SK-N-SH treated with all-trans-retinoic acid at 6 μM for 48 hours (cell line): ENCODE results near the gene TSN.

Experiments used
- ESRRG ChIP-seq: fragments of 250-450 bp; sonication (Bioruptor Pico); IDR thresholded peaks from 2 replicates; pipeline ENCODE4 v1.6.1; 2021; ENCODE audit warnings: mild to moderate bottlenecking
- OSR1 ChIP-seq: fragments of 250-450 bp; sonication (Bioruptor Pico); IDR thresholded peaks from 2 replicates; pipeline ENCODE4 v1.8.0; 2022; ENCODE audit warnings: moderate library complexity, mild to moderate bottlenecking, inconsistent platforms
- RARB ChIP-seq: fragments of 250-450 bp; sonication (Bioruptor Pico); IDR thresholded peaks from 2 replicates; pipeline ENCODE4 v1.8.0; 2021; ENCODE audit warnings: mild to moderate bottlenecking, moderate library complexity
- SNAI2 ChIP-seq: fragments of 250-450 bp; sonication (Bioruptor Pico); IDR thresholded peaks from 2 replicates; pipeline ENCODE4 v1.5.0; 2020; ENCODE audit warnings: mild to moderate bottlenecking, moderate library complexity
- ZC3H10 ChIP-seq: fragments of 250-450 bp; sonication (Bioruptor Pico); IDR thresholded peaks from 2 replicates; pipeline ENCODE4 v1.5.1; 2021; ENCODE audit warnings: mild to moderate bottlenecking, moderate library complexity
- ZFP3 ChIP-seq: fragments of 250-450 bp; sonication (Bioruptor Pico); IDR thresholded peaks from 2 replicates; pipeline ENCODE4 v1.5.0; 2020; ENCODE audit warnings: mild to moderate bottlenecking, moderate library complexity
- ZFP30 ChIP-seq: fragments of 450-650 bp; formaldehyde crosslinking; IDR thresholded peaks from 2 replicates; pipeline ENCODE4 v1.5.0; 2022; ENCODE audit warnings: mild to moderate bottlenecking, moderate library complexity
- ZNF565 ChIP-seq: fragments of 450-650 bp; formaldehyde crosslinking; conservative IDR thresholded peaks from 2 replicates; pipeline ENCODE4 v1.5.0; 2020; ENCODE audit warnings: low read depth, mild to moderate bottlenecking, moderate library complexity
- ZNF70 ChIP-seq: fragments of 450-650 bp; formaldehyde crosslinking; IDR thresholded peaks from 2 replicates; pipeline ENCODE4 v1.5.0; 2020; ENCODE audit warnings: mild to moderate bottlenecking, moderate library complexity
- TF ChIP-seq, protein P1 (sequence below): fragments of 250-450 bp; sonication (Bioruptor Pico); IDR thresholded peaks from 2 replicates; pipeline ENCODE4 v1.8.0; 2020; ENCODE audit warnings: mild to moderate bottlenecking, moderate library complexity, borderline replicate concordance
- TF ChIP-seq, protein P2 (sequence below): fragments of 250-450 bp; sonication (Bioruptor Pico); IDR thresholded peaks from 2 replicates; pipeline ENCODE4 v1.8.0; 2021; ENCODE audit warnings: low read depth, mild to moderate bottlenecking, moderate library complexity, borderline replicate concordance

GRCh38 chr2:121790276-121790956 lies 35.0 kb downstream of the TSN start:
- TF ChIP-seq ZC3H10 (CRISPR knock-in tag), result no peak
- no peak for TF ChIP-seq ZFP30 (CRISPR knock-in tag)
- no peak for TF ChIP-seq RARB (CRISPR knock-in tag)
- TF ChIP-seq, protein P1, sequence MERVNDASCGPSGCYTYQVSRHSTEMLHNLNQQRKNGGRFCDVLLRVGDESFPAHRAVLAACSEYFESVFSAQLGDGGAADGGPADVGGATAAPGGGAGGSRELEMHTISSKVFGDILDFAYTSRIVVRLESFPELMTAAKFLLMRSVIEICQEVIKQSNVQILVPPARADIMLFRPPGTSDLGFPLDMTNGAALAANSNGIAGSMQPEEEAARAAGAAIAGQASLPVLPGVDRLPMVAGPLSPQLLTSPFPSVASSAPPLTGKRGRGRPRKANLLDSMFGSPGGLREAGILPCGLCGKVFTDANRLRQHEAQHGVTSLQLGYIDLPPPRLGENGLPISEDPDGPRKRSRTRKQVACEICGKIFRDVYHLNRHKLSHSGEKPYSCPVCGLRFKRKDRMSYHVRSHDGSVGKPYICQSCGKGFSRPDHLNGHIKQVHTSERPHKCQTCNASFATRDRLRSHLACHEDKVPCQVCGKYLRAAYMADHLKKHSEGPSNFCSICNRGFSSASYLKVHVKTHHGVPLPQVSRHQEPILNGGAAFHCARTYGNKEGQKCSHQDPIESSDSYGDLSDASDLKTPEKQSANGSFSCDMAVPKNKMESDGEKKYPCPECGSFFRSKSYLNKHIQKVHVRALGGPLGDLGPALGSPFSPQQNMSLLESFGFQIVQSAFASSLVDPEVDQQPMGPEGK (CRISPR knock-in tag), result no peak
- TF ChIP-seq OSR1 (CRISPR knock-in tag), result no peak
- no peak for TF ChIP-seq ZFP3 (CRISPR knock-in tag)
- TF ChIP-seq, protein P2, sequence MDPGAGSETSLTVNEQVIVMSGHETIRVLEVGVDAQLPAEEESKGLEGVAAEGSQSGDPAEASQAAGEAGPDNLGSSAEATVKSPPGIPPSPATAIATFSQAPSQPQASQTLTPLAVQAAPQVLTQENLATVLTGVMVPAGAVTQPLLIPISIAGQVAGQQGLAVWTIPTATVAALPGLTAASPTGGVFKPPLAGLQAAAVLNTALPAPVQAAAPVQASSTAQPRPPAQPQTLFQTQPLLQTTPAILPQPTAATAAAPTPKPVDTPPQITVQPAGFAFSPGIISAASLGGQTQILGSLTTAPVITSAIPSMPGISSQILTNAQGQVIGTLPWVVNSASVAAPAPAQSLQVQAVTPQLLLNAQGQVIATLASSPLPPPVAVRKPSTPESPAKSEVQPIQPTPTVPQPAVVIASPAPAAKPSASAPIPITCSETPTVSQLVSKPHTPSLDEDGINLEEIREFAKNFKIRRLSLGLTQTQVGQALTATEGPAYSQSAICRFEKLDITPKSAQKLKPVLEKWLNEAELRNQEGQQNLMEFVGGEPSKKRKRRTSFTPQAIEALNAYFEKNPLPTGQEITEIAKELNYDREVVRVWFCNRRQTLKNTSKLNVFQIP (CRISPR knock-in tag), result no peak
- no peak for TF ChIP-seq ZNF70 (CRISPR knock-in tag)
- TF ChIP-seq ZNF565 (CRISPR knock-in tag), result no peak
- no peak for TF ChIP-seq SNAI2 (CRISPR knock-in tag)
- TF ChIP-seq ESRRG (CRISPR knock-in tag), result no peak
